NCI-H1930 (cell line): ENCODE data around the gene CEACAM8.
"Not testable (repeated sequence)": the region's sequence is repeated elsewhere in the genome, so short reads cannot be mapped to it uniquely, and the experiment has no call there.

Experiments
- DNase-seq, 2 experiments: peaks; one replicate each; lab custom pipeline; 2025; lab: John Stamatoyannopoulos, UW

Gene CEACAM8

DNA sequence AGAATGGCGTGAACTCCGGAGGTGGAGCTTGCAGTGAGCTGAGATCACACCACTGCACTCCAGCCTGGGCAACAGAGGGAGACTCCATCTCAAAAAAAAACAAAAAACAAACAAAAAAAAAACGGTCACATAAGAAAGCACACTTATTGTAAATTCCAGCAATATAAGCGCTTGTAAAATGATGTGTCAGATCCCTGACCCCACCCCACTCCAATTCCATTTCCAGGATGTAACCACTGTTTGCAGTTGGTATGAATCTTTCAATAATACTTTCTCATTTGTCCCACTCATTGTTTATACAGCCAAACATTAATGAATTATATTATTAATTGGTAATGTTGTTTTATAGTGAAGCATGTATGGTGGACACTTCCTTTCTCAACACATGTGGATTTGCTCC is 50.6 kb downstream of the CEACAM8 start:
- DNase-seq = no peak

DNA sequence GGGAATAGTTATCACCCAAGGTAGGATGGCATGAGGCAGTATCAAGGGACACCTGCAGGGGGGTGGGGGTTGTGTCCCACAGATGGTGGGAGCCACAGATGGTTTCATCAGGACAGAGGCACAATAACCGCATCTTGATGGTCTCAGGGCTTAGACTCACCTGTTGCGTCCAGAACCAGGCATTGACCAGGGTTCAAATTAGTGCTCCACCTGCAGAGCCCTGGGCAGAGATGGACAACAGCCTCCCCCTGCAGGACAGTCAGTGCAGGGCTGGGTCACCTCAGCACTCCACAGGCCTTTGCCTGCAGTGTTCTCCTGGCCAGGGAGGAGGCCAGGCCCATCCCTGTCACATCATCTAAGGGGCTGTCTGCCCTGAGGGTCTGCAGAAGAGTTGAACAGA is 51.9 kb downstream of the CEACAM8 start:
- DNase-seq = no peak

DNA sequence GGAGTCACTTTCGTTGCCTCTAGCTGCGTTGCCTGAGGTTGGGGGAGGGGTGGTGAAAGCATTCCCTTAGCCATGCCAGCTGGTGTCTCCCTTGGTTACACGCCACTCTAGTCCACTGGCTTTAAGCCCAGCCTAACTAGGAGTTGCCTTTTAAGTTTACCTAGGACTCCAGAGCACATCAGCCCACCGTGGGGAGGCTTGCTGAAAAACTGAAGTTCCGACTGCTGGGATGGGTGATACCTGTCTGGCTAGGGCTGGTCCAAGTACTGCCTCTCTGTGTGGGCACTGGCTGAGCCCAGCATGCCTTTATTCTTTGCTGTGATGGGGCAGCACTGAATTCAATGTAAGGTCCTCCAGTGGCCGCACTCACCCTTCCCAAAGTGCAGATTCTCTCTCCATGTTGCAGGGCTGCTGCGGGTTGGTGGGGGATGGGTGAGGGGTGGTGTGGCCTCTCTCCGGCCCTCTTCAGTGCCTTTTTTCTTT is 54.6 kb downstream of the CEACAM8 start:
- DNase-seq = no peak

DNA sequence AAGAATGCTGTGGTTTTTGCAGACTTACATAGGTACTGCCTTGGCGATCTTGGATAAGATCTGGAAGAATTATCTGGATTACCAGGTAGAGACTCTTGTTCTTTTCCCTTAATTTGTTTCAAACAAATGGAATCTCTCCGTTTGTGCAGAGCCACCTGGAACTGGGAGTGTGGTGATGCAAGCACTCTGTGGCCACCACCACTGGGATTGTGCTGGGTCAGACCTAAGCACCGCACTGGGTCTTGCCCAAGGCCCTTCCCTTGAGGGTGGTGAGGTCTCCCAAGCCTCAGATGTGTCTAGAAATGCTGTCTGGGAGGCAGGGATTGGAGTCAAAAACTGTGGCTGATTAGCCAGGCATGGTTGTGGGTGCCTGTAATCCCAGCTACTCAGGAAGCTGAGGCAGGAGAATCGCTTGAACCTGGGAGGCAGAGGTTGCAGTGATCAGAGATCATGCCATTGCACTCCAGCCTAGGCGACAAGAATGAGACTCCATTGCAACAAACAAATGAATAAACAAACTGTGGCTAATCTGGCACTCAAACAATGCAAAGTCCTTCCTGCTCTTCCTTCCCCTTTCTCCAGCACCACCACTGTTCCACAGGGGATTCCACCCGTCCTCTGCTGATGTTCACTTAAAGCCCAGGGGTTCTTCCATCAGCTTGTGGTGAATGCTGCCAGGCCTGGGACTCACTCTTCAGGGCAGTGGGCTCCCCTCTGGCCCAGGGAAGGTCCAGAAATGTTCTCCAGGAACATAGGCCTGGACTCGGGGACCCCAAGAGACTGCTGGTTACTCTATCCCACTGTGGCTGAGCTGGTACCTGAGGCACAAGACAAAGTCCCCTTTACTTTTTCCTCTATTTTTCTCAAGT is 55.6 kb downstream of the CEACAM8 start:
- no peak for DNase-seq

DNA sequence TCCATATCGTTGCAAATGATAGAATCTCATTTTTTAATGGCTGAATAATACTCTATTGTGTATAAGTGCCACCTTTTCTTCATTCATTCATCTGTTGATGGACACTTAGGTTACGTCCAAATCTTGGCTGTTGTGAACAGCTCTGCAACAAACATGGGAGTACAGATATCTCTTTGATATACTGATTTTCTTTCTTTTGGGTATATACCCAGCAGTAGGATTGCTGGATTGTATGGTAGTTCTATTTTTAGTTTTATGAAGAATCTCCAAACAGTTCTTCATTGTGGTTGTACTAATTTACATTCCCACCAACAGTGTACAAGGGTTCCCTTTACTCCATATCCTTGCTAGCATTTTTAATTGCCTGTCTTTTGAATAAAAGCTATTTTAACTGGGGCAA is 59.4 kb downstream of the CEACAM8 start:
- DNase-seq = not testable (repeated sequence)

DNA sequence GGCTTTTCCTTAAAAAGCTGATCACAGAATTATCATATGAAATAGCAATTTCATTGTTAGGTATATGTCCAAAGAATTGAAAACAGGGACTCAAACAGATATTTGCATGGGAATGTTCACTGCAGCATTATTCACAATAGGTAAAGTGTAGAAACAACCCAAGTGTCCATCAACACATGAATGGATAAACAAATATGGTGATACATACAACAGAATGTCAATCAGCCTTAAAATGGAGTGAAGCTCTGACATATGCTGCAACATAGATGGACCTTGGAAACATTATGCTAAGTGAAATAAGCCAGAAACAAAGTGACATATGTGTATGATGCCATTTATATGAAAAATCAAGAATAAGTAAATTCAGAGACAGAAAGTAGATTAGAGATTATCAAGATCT is 60.3 kb downstream of the CEACAM8 start:
- no peak for DNase-seq

DNA sequence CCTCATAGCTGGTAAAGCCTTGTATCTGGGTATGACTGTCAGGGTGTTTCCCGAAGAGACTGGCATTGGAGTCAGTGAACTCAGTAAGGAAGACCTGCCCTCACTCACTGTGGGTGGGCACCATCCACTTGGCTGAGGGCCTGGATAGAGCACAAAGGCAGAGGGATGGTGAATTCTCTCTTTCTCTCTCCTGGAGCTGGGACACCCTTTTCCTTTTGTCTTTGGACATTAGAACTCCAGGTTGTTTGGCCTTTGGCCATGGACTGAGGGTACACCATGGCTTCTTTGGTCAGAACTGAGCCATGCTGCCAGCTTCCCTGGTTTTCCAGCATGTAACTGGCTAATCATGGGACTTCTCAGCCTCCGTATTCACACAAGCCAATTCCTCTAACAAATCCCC is 61.8 kb downstream of the CEACAM8 start:
- no peak for DNase-seq

DNA sequence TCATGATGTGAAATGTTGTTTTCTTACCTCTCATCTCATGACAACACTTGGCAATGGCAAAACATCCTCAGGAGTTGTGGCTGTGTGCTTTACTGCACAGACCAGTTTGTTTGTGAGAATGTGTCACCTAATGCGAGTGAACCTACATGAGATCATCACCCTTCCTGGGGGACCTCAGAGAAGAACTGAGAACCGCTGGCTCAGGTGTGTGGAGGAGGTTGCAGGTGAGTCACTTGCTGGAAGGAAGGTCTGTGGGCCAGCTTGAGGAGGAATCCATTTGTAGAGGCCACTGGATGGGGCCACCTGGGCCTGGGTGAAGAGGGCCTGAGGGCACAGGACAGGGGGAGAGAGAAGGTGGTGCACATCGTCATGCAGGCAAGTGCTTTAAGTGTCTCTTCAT is 63.4 kb downstream of the CEACAM8 start:
- no peak for DNase-seq
